HEK293T (cell line): ENCODE measurements around the gene SLC9A9.

Experiments
- CTBP1 ChIP-seq: fragments of 450-650 bp; IDR thresholded peaks from 2 replicates; pipeline ENCODE4 v1.6.1; 2016; ENCODE audit warnings: borderline replicate concordance
- HDGF ChIP-seq: fragments of 450-650 bp; IDR thresholded peaks from 2 replicates; pipeline ENCODE4 v1.6.1; 2017; ENCODE audit warnings: antibody characterized with exemption, borderline replicate concordance
- L3MBTL2 ChIP-seq: fragments of 450-650 bp; conservative IDR thresholded peaks from 2 replicates; pipeline ENCODE4 v1.6.1; 2016; ENCODE audit warnings: mild to moderate bottlenecking
- SUZ12 ChIP-seq: fragments of 450-650 bp; IDR thresholded peaks from 2 replicates; pipeline ENCODE4 v1.6.1; 2016; ENCODE audit warnings: mild to moderate bottlenecking
- ZNF384 ChIP-seq: fragments of 450-650 bp; IDR thresholded peaks from 2 replicates; pipeline ENCODE4 v1.6.1; 2016

DNA sequence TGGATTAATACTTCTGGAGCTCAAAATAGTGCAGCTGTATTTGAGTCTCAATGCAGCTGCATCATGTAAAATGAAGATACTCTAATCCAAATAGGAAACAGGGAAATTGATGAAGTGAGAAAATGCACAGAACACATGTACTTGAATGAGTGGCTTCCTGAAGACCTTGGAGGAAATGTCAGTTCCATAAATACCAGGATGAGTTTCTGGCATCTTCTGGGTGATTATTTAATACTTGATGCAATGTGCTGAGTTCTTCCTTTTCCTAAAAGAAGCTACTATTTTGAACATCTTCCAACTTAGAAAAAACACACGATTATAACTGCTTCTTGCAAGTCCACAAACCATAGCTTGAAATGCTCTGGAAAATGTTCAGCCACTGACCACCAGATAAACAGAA lies 162.8 kb downstream of the SLC9A9 start:
- TF ChIP-seq SUZ12 (no peak), HDGF (no peak), CTBP1 (no peak), ZNF384 (no peak), L3MBTL2 (no peak)
